Measurements from ENCODE around the gene DHTKD1. TPM values are rescaled to one million over a fixed set of nuclear protein-coding genes. Genes with fewer than 3 reads are reported as not detected.

DHTKD1 gene
- total RNA-seq, 1 experiment from 2014 or later: 61.4 TPM

GRCh38 chr10:12027539-12027938, 41.2 kb upstream of the DHTKD1 start:
- Mint-ChIP-seq H3K27me3 (ENCODE audit: insufficient read depth, unreplicated experiment) (no peaks in the 10 kb centered on the region), H3K9me3 (ENCODE audit: unreplicated experiment) (no peaks in the 10 kb centered on the region), H3K4me1 (ENCODE audit: low read depth, unreplicated experiment) (no peaks in the 10 kb centered on the region), H3K27ac (ENCODE audit: unreplicated experiment) (no peak overlapping the region), H3K36me3 (ENCODE audit: insufficient read depth, unreplicated experiment) (peaks cover 60% of the 10 kb centered on the region), H3K4me3 (ENCODE audit: unreplicated experiment) (no peak overlapping the region)
- POLR2A ChIA-PET: interaction anchor here (0.6 kb wide), 1 partner anchor 24 kb away, joined by 7 read pairs; no protein-coding TSS in a partner anchor
- DNase-seq: no peak
- peaks cover 4% of the 10 kb centered on the region; the same call in 1 of the 2 replicates for H3K36me3 ChIP-seq (ENCODE audit: control insufficient read depth, insufficient read depth, low read length)
- no peaks in the 10 kb centered on the region for H3K4me1 ChIP-seq
- no peak for TF ChIP-seq CTCF (IDR thresholded peaks at IDR 0.05; ENCODE audit: insufficient read depth in 1 of 2, low read depth in 1 of 2, low read length in 1 of 2, severe bottlenecking in 1 of 2, unreplicated experiment in 1 of 2)
- BruUV-seq (replicated peaks): no TSS peak
- H3K27me3 ChIP-seq (replicated peaks; ENCODE audit: control insufficient read depth, insufficient read depth, low read length): no peaks in the 10 kb centered on the region
- H3K9me3 ChIP-seq: no peaks in the 10 kb centered on the region
- H3K4me3 ChIP-seq (ENCODE audit: low read depth, low read length): no peak overlapping the region
- intact Hi-C loops (cut with micrococcal nuclease; ENCODE audit: unreplicated experiment): no loop called here
- CTCF ChIA-PET: no interaction called here

GRCh38 chr10:12031404-12031803, 37.4 kb upstream of the DHTKD1 start:
- H3K4me1 ChIP-seq: no peaks in the 10 kb centered on the region
- H3K4me1 Mint-ChIP-seq (ENCODE audit: low read depth, unreplicated experiment): no peaks in the 10 kb centered on the region
- H3K27me3 ChIP-seq (replicated peaks; ENCODE audit: control insufficient read depth, insufficient read depth, low read length): no peaks in the 10 kb centered on the region
- peaks cover 71% of the 10 kb centered on the region for H3K36me3 Mint-ChIP-seq (ENCODE audit: insufficient read depth, unreplicated experiment)
- peaks cover 3% of the 10 kb centered on the region; the same call in 1 of the 2 replicates for H3K36me3 ChIP-seq (ENCODE audit: control insufficient read depth, insufficient read depth, low read length)
- no peaks in the 10 kb centered on the region for H3K9me3 ChIP-seq
- H3K4me3 Mint-ChIP-seq (ENCODE audit: unreplicated experiment): no peak overlapping the region
- H3K4me3 ChIP-seq (ENCODE audit: low read depth, low read length): no peak overlapping the region
- ChIA-PET CTCF (no interaction called here), POLR2A (no interaction called here)
- no TSS peak for BruUV-seq (replicated peaks)
- DNase-seq: no peak
- H3K9me3 Mint-ChIP-seq (ENCODE audit: unreplicated experiment): no peaks in the 10 kb centered on the region
- TF ChIP-seq CTCF (IDR thresholded peaks at IDR 0.05; ENCODE audit: insufficient read depth in 1 of 2, low read depth in 1 of 2, low read length in 1 of 2, severe bottlenecking in 1 of 2, unreplicated experiment in 1 of 2): no peak
- intact Hi-C loops (cut with micrococcal nuclease; ENCODE audit: unreplicated experiment): no loop called here
- no peaks in the 10 kb centered on the region for H3K27me3 Mint-ChIP-seq (ENCODE audit: insufficient read depth, unreplicated experiment)
- no peak overlapping the region for H3K27ac Mint-ChIP-seq (ENCODE audit: unreplicated experiment)

- Histone ChIP-seq H3K4me1 (peaks cover 6% of the 10 kb centered on the region), H3K27me3 (replicated peaks; ENCODE audit: control insufficient read depth, insufficient read depth, low read length) (no peaks in the 10 kb centered on the region), H3K36me3 (ENCODE audit: control insufficient read depth, insufficient read depth, low read length) (peaks cover 1% of the 10 kb centered on the region; the same call in 1 of the 2 replicates), H3K4me3 (ENCODE audit: low read depth, low read length) (no peak overlapping the region), H3K9me3 (no peaks in the 10 kb centered on the region)
- Mint-ChIP-seq H3K4me3 (ENCODE audit: unreplicated experiment) (no peak overlapping the region), H3K36me3 (ENCODE audit: insufficient read depth, unreplicated experiment) (peaks cover 45% of the 10 kb centered on the region), H3K27ac (ENCODE audit: unreplicated experiment) (no peak overlapping the region), H3K27me3 (ENCODE audit: insufficient read depth, unreplicated experiment) (no peaks in the 10 kb centered on the region), H3K9me3 (ENCODE audit: unreplicated experiment) (no peaks in the 10 kb centered on the region), H3K4me1 (ENCODE audit: low read depth, unreplicated experiment) (peaks cover 7% of the 10 kb centered on the region)
- intact Hi-C loops (cut with micrococcal nuclease; ENCODE audit: unreplicated experiment): no loop called here
- no peak for TF ChIP-seq CTCF (IDR thresholded peaks at IDR 0.05; ENCODE audit: insufficient read depth in 1 of 2, low read depth in 1 of 2, low read length in 1 of 2, severe bottlenecking in 1 of 2, unreplicated experiment in 1 of 2)
- DNase-seq: no peak
- ChIA-PET CTCF (no interaction called here), POLR2A (interaction anchor here (0.7 kb wide), 1 partner anchor 32 kb away, joined by 3 read pairs; no protein-coding TSS in a partner anchor)
- no TSS peak for BruUV-seq (replicated peaks)
Measured at GRCh38 chr10:12036073-12036655, 32.6 kb upstream of the DHTKD1 start.

All from Caco-2 (cell line).